ENCODE measurements around the gene AP4E1.

Gene AP4E1

GRCh38 chr15:50864873-50865272 lies 43.6 kb upstream of the AP4E1 start:
- no peak for TF ChIP-seq POLR2AphosphoS5 (IDR thresholded peaks at IDR 0.05; ENCODE audit: low read depth)
- TF ChIP-seq SPI1 (IDR thresholded peaks at IDR 0.05; ENCODE audit: borderline replicate concordance, low read depth), result no peak
- TF ChIP-seq CTCF (IDR thresholded peaks at IDR 0.05; ENCODE audit: insufficient read depth, low read length), result no peak
- TF ChIP-seq REST (IDR thresholded peaks at IDR 0.05; ENCODE audit: insufficient replicate concordance, low read depth), result no peak
- TF ChIP-seq GABPA (IDR thresholded peaks at IDR 0.05; ENCODE audit: low read depth), result no peak

GRCh38 chr15:50865515-50866353 lies 42.7 kb upstream of the AP4E1 start:
- TF ChIP-seq POLR2AphosphoS5 (IDR thresholded peaks at IDR 0.05; ENCODE audit: low read depth), result no peak
- TF ChIP-seq REST (IDR thresholded peaks at IDR 0.05; ENCODE audit: insufficient replicate concordance, low read depth), result no peak
- no peak for TF ChIP-seq GABPA (IDR thresholded peaks at IDR 0.05; ENCODE audit: low read depth)
- TF ChIP-seq CTCF (IDR thresholded peaks at IDR 0.05; ENCODE audit: insufficient read depth, low read length), result no peak
- TF ChIP-seq SPI1 (IDR thresholded peaks at IDR 0.05; ENCODE audit: borderline replicate concordance, low read depth), result no peak

More at GRCh38 chr15:50864873-50865272, 43.6 kb upstream of the AP4E1 start:
- H3K4me3 ChIP-seq (replicated peaks; ENCODE audit: insufficient read depth, low read length), result no peak overlapping the region
- no peak for DNase-seq (ENCODE audit: low read depth in 1 of 2, low spot score in 1 of 2)
- no peaks in the 10 kb centered on the region for H3K27me3 ChIP-seq (ENCODE audit: insufficient read depth, poor library complexity, severe bottlenecking)
- H3K27ac ChIP-seq (replicated peaks), result no peak overlapping the region

GRCh38 chr15:50871832-50872231 lies 36.7 kb upstream of the AP4E1 start:
- H3K27me3 ChIP-seq (ENCODE audit: insufficient read depth, poor library complexity, severe bottlenecking), result no peaks in the 10 kb centered on the region
- DNase-seq (ENCODE audit: low read depth in 1 of 2, low spot score in 1 of 2), result no peak
- no peak overlapping the region for H3K4me3 ChIP-seq (replicated peaks; ENCODE audit: insufficient read depth, low read length)
- H3K27ac ChIP-seq (replicated peaks), result no peak overlapping the region
- TF ChIP-seq REST (IDR thresholded peaks at IDR 0.05; ENCODE audit: insufficient replicate concordance, low read depth) (no peak), CTCF (IDR thresholded peaks at IDR 0.05; ENCODE audit: insufficient read depth, low read length) (no peak), GABPA (IDR thresholded peaks at IDR 0.05; ENCODE audit: low read depth) (no peak), POLR2AphosphoS5 (IDR thresholded peaks at IDR 0.05; ENCODE audit: low read depth) (no peak), SPI1 (IDR thresholded peaks at IDR 0.05; ENCODE audit: borderline replicate concordance, low read depth) (no peak)

More at GRCh38 chr15:50865515-50866353, 42.7 kb upstream of the AP4E1 start:
- no peak for DNase-seq (ENCODE audit: low read depth in 1 of 2, low spot score in 1 of 2)
- Histone ChIP-seq H3K27me3 (ENCODE audit: insufficient read depth, poor library complexity, severe bottlenecking) (no peaks in the 10 kb centered on the region), H3K4me3 (replicated peaks; ENCODE audit: insufficient read depth, low read length) (no peak overlapping the region), H3K27ac (replicated peaks) (no peak overlapping the region)
